HepG2 (cell line): ENCODE data around the gene DUS2. TPM values are rescaled to one million over a fixed set of nuclear protein-coding genes. Genes with fewer than 3 reads are reported as not detected.

Experiments
- CBX2 ChIP-seq, 2 experiments: fragments of 200-600 bp in 1 of 2; sonication (generic); formaldehyde crosslinking in 1 of 2; IDR thresholded peaks; 2 replicates each; pipeline versions ENCODE4 v1.7.0 to v1.8.1; 2018 to 2022; ENCODE audit warnings: low read depth in 2 of 2, low read length in 1 of 2, mild to moderate bottlenecking in 1 of 2, missing genetic modification reagents in 1 of 2
- EZH2 ChIP-seq: conservative IDR thresholded peaks from 2 replicates; pipeline ENCODE4 v1.6.1; 2012; ENCODE audit warnings: mild to moderate bottlenecking, low read depth, low read length, moderate library complexity
- HDAC6 ChIP-seq: fragments of 200-600 bp; sonication (generic); IDR thresholded peaks from 2 replicates; pipeline ENCODE4 v1.7.0; 2017; ENCODE audit warnings: mild to moderate bottlenecking, antibody characterized with exemption, low read length, low read depth
- JUN ChIP-seq: sonication (generic); formaldehyde crosslinking; IDR thresholded peaks from 2 replicates; pipeline ENCODE4 v1.4.0; 2020; ENCODE audit warnings: mild to moderate bottlenecking, missing genetic modification reagents
- KDM3A ChIP-seq: IDR thresholded peaks from 2 replicates; pipeline ENCODE4 v1.6.1; 2018; ENCODE audit warnings: low read depth, missing compliant biosample characterization
- KLF11 ChIP-seq: IDR thresholded peaks from 2 replicates; pipeline ENCODE4 v1.6.1; 2016; ENCODE audit warnings: missing compliant biosample characterization
- MXD4 ChIP-seq: IDR thresholded peaks from 2 replicates; pipeline ENCODE4 v1.6.1; 2016; ENCODE audit warnings: mild to moderate bottlenecking, missing biosample characterization, missing genetic modification reagents
- MZF1 ChIP-seq: sonication (generic); formaldehyde crosslinking; IDR thresholded peaks from 2 replicates; pipeline ENCODE4 v1.8.1; 2023; ENCODE audit warnings: mild to moderate bottlenecking, missing genetic modification reagents, borderline replicate concordance
- NBN ChIP-seq: fragments of 450-650 bp; conservative IDR thresholded peaks from 2 replicates; pipeline ENCODE4 v1.6.1; 2017
- NFKBIZ ChIP-seq: IDR thresholded peaks from 2 replicates; pipeline ENCODE4 v1.6.1; 2018; ENCODE audit warnings: missing genetic modification reagents, missing compliant biosample characterization
- NR2F2 ChIP-seq: IDR thresholded peaks from 2 replicates; pipeline ENCODE4 v1.6.1; 2012; ENCODE audit warnings: low read depth, inconsistent platforms, borderline replicate concordance
- NR2F6 ChIP-seq, 2 experiments: IDR thresholded peaks; 2 replicates each; pipeline ENCODE4 v1.6.1; 2016; ENCODE audit warnings: antibody characterized with exemption in 1 of 2, mild to moderate bottlenecking in 1 of 2
- PAF1 ChIP-seq: IDR thresholded peaks from 2 replicates; pipeline ENCODE4 v1.6.1; 2016; ENCODE audit warnings: missing genetic modification reagents, missing compliant biosample characterization
- PBX2 ChIP-seq: IDR thresholded peaks from 2 replicates; pipeline ENCODE4 v1.6.1; 2016; ENCODE audit warnings: control low read depth
- SALL1 ChIP-seq: sonication (generic); formaldehyde crosslinking; IDR thresholded peaks from 2 replicates; pipeline ENCODE4 v1.8.0; 2022; ENCODE audit warnings: mild to moderate bottlenecking, missing genetic modification reagents
- SNAPC2 ChIP-seq: sonication (generic); formaldehyde crosslinking; IDR thresholded peaks from 2 replicates; pipeline ENCODE4 v1.8.1; 2022; ENCODE audit warnings: mild to moderate bottlenecking, missing genetic modification reagents
- SOX13 ChIP-seq, 3 experiments: fragments of 450-650 bp in 1 of 3; sonication (generic) in 1 of 3; formaldehyde crosslinking in 1 of 3; IDR thresholded peaks in 2 of 3; conservative IDR thresholded peaks in 1 of 3; 2 replicates each; pipeline versions ENCODE4 v1.5.0 to v1.6.1; 2016 to 2020; ENCODE audit warnings: antibody characterized with exemption in 1 of 3, mild to moderate bottlenecking in 1 of 3, missing compliant biosample characterization in 1 of 3, missing genetic modification reagents in 1 of 3, moderate library complexity in 1 of 3
- TARDBP ChIP-seq: sonication (generic); formaldehyde crosslinking; IDR thresholded peaks from 2 replicates; pipeline ENCODE4 v1.8.0; 2022; ENCODE audit warnings: mild to moderate bottlenecking, missing genetic modification reagents
- TSC22D2 ChIP-seq: sonication (generic); formaldehyde crosslinking; IDR thresholded peaks from 2 replicates; pipeline ENCODE4 v1.5.1; 2020; ENCODE audit warnings: missing genetic modification reagents, mild to moderate bottlenecking, borderline replicate concordance
- ZHX1 ChIP-seq: sonication (generic); formaldehyde crosslinking; IDR thresholded peaks from 2 replicates; pipeline ENCODE4 v1.8.1; 2022; ENCODE audit warnings: low read depth, mild to moderate bottlenecking, missing genetic modification reagents
- ZNF17 ChIP-seq: sonication (generic); formaldehyde crosslinking; IDR thresholded peaks from 2 replicates; pipeline ENCODE4 v1.5.0; 2020; ENCODE audit warnings: mild to moderate bottlenecking, missing genetic modification reagents
- ZNF180 ChIP-seq: sonication (generic); formaldehyde crosslinking; IDR thresholded peaks from 2 replicates; pipeline ENCODE4 v1.4.0; 2020; ENCODE audit warnings: low read depth, missing genetic modification reagents, borderline replicate concordance
- ZNF510 ChIP-seq: sonication (generic); formaldehyde crosslinking; IDR thresholded peaks from 2 replicates; pipeline ENCODE4 v1.4.0; 2020; ENCODE audit warnings: low read depth, mild to moderate bottlenecking, missing genetic modification reagents
- ZNF563 ChIP-seq: sonication (generic); formaldehyde crosslinking; IDR thresholded peaks from 2 replicates; pipeline ENCODE4 v1.8.0; 2022; ENCODE audit warnings: mild to moderate bottlenecking, moderate library complexity, missing genetic modification reagents
- ZNF816 ChIP-seq: sonication (generic); formaldehyde crosslinking; IDR thresholded peaks from 2 replicates; pipeline ENCODE4 v1.8.0; 2022; ENCODE audit warnings: missing genetic modification reagents, mild to moderate bottlenecking, borderline replicate concordance
- ZNF850 ChIP-seq: sonication (generic); formaldehyde crosslinking; conservative IDR thresholded peaks from 2 replicates; pipeline ENCODE4 v1.9.0; 2021; ENCODE audit warnings: mild to moderate bottlenecking, missing genetic modification reagents
- ZSCAN21 ChIP-seq: sonication (generic); formaldehyde crosslinking; IDR thresholded peaks from 2 replicates; pipeline ENCODE4 v1.8.0; 2022; ENCODE audit warnings: mild to moderate bottlenecking, missing genetic modification reagents, moderate library complexity, borderline replicate concordance
- polyA plus RNA-seq, 8 experiments: library from polyadenylated mRNA; depleted of rRNA in 3 of 8; stranded (reverse) in 7 of 8; unstranded in 1 of 8; fragments of >200 nt; fragmentation: Illumina TruSeq in 4 of 8; extraction: Trizol in 4 of 8; gene quantifications; 2 replicates each; pipeline versions ENCODE4 v1.2.1 to v1.2.3, GENCODE V29; 2011 to 2016; ENCODE audit warnings: low read depth in 4 of 8, missing spikeins in 1 of 8, mixed read lengths in 1 of 8; ENCODE audit not compliant: insufficient read depth in 1 of 8
- total RNA-seq, 5 experiments: library from RNA; depleted of rRNA; stranded (reverse); fragments of >200 nt; fragmentation: Illumina TruSeq; extraction: Trizol; gene quantifications; 2 replicates each; pipeline ENCODE4 v1.2.3, GENCODE V29; 2016; ENCODE audit warnings: low read depth in 1 of 5

The DUS2 gene
- total and polyA plus RNA-seq, 2 of the 13 experiments (the other 11 are each of a cell fraction or from before 2014, with no cell fraction given), result 17.8 to 25.1 TPM

GRCh38 chr16:68084504-68085258 is 61.6 kb downstream of the DUS2 start (continued):
- TF ChIP-seq ZHX1 (CRISPR knock-in tag) (peak; percentile 91), ZNF563 (peak; percentile 94), ZNF17 (CRISPR knock-in tag) (no peak; the same call in 1 of the 2 replicates), KLF11 (CRISPR knock-in tag) (peak; percentile 98), ZNF180 (CRISPR knock-in tag) (no peak), PBX2 (CRISPR knock-in tag) (no peak; the same call in 1 of the 2 replicates), NR2F6 (IDR thresholded peaks at IDR 0.05) (no peak; the same call in 1 of the 2 replicates), NR2F6 (CRISPR knock-in tag; IDR thresholded peaks at IDR 0.05) (peak; percentile 78; the same call in 1 of the 2 replicates), NFKBIZ (CRISPR knock-in tag) (no peak; the same call in 1 of the 2 replicates), MZF1 (CRISPR knock-in tag) (peak; percentile 19; the same call in 1 of the 2 replicates), HDAC6 (no peak), TARDBP (CRISPR knock-in tag) (peak; percentile 90; the same call in 1 of the 2 replicates), KDM3A (peak; percentile 95), SALL1 (CRISPR knock-in tag) (peak; percentile 98), ZNF510 (CRISPR knock-in tag) (peak; percentile 94), TSC22D2 (CRISPR knock-in tag) (peak; percentile 92), CBX2 (IDR thresholded peaks at IDR 0.05; ENCODE audit: low read depth, low read length) (no peak), CBX2 (CRISPR knock-in tag; IDR thresholded peaks at IDR 0.05; ENCODE audit: low read depth) (no peak), EZH2 (no peak), JUN (CRISPR knock-in tag) (peak; percentile 82), ZNF850 (no peak), SNAPC2 (CRISPR knock-in tag) (peak; percentile 92), ZSCAN21 (peak; percentile 97), NBN (no peak), MXD4 (CRISPR knock-in tag) (peak; percentile 95), SOX13 (IDR thresholded peaks at IDR 0.05) (no peak), SOX13 (CRISPR knock-in tag; conservative IDR thresholded peaks at IDR 0.05 in 1 of 2, IDR thresholded peaks at IDR 0.05 in 1 of 2) (peak in 1 of 2 experiments; percentile 76; a peak in 2 of 4 replicates), ZNF816 (CRISPR knock-in tag) (peak; percentile 85; the same call in 1 of the 2 replicates), NR2F2 (no peak), PAF1 (CRISPR knock-in tag) (no peak)
